ENCODE results near the gene HSPA1A. TPM values are rescaled to one million over a fixed set of nuclear protein-coding genes. Genes with fewer than 3 reads are reported as not detected.
A peak's percentile ranks its signal among the peaks of the same experiment; 100 is the strongest.

HSPA1A gene
- total and polyA plus RNA-seq, 11 donors = 157 to 412 (median 196) TPM

- DNase-seq (peak; percentile 90 to 95 (median 92)), ATAC-seq (peak; percentile 90 to 94 (median 90))
- H3K36me3 ChIP-seq = peaks cover 0 to 38% (median 29%) of the 10 kb centered on the region in 9 donors
- H3K4me1 ChIP-seq = peaks cover 4 to 71% (median 52%) of the 10 kb centered on the region in 12 donors
- H3K27me3 ChIP-seq = no peaks in the 10 kb centered on the region
- H3K27ac ChIP-seq = peak overlapping the region; percentile 83 to 99 (median 96)
- intact Hi-C loops (cut with DNase I) = loop anchor here (2.0 to 10.0 kb wide), 13 partner anchors 28 to 290 kb away; partner anchors contain the start of genes LY6G5C (in 5 of the 10), NEU1 (in 3 of the 10), ATP6V1G2 (in 2 of the 10) and CSNK2B (in 2 of the 10)
- H3K4me3 ChIP-seq = peak overlapping the region; percentile 56 to 97 (median 86)
- TF ChIP-seq POLR2A (IDR thresholded peaks at IDR 0.05) (peak; percentile 24 to 59), CTCF (IDR thresholded peaks at IDR 0.05) (no peak)
- no peaks in the 10 kb centered on the region for H3K9me3 ChIP-seq
- WGBS, 4 donors = 0% methylated on average over 57 to 59 of the region's 59 CpGs
Measured at GRCh38 chr6:31834367-31835250, 19.3 kb downstream of the HSPA1A start.

DNA sequence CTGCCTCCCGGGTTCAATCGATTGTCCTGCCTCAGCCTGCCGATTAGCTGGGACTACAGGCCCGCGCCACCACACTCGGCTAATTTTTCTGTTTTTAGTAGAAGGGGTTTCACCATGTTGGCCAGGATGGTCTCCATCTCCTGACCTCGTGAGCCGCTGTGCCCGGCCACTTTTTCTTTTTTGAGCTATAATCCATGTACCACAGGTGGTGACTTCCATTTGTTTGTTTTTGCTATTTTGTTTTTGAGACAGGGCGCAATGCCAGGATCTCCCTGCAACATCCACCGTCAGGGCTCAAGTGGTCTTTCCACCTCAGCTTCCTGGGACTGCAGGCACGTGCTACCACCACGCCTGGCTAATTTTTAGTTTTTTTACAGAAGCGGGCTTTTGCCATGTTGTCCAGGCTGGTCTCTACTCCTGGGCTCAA is 20.7 kb downstream of the HSPA1A start:
- intact Hi-C loops (cut with DNase I) = loop anchor here in 4 of 10 donors (2.0 to 10.0 kb wide), 5 partner anchors 27 to 291 kb away; partner anchors contain the start of genes ATP6V1G2 (in 1 of the 4), CLIC1 (in 1 of the 4), DDX39B (in 1 of the 4) and EHMT2 (in 1 of the 4)
- ATAC-seq (no peak), DNase-seq (no peak)
- Histone ChIP-seq H3K27ac (peak overlapping the region in 10 of 12 donors; percentile 64 to 99 (median 96)), H3K4me3 (peak overlapping the region in 11 of 12 donors; percentile 56 to 97 (median 84)), H3K36me3 (peaks cover 0 to 52% (median 43%) of the 10 kb centered on the region in 9 donors), H3K27me3 (no peaks in the 10 kb centered on the region), H3K4me1 (peaks cover 4 to 65% (median 47%) of the 10 kb centered on the region in 12 donors), H3K9me3 (no peaks in the 10 kb centered on the region)
- 11 to 49% (median 27%) methylated on average over 14 of the region's 14 CpGs for WGBS, 4 donors
- no peak for TF ChIP-seq CTCF (IDR thresholded peaks at IDR 0.05)
- TF ChIP-seq POLR2A (IDR thresholded peaks at IDR 0.05) = no peak

DNA sequence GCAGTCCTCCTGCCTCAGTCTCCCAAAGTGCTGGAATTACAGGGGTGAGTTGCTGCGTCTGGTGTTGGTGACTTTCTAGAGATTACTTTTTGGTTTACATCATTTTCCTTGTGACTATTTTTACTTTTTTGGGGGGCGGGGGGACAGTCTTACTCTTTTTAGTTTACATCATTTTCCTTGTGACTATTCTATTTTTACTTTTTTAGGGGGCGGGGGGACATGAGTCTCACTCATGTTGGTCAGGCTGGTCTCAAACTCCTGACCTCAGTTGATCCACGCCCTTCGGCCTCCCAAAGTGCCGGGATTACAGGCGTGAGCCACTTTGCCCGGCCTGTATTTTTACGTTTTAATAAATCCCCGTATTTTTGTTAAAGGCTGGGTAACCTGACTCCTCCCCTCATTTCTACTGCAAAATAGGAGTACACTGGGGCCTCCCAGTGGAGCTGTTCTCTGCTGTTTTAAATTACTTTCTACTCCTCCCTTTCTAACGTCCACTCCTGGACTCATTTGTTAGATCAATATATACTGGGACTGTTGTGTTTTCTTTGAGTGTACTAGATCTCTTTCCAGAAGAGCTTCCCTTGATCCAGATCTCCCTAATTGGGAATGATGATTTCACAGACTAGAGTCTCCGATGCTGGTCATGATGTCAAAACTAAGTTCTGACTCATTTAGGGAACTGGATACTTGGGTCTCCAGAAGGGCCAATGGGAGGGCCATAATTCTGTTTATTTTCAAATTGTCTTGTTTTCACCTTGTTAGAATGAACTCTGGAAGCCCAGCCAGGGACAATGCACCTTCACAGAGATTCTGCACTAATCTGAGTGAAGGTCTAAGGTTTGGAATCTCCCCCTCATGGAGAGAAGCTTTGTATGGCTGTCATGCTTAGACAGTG is 21.4 kb downstream of the HSPA1A start:
- Histone ChIP-seq H3K27me3 (no peaks in the 10 kb centered on the region), H3K36me3 (peaks cover 0 to 58% (median 46%) of the 10 kb centered on the region in 9 donors), H3K4me1 (peaks cover 4 to 58% (median 41%) of the 10 kb centered on the region in 12 donors), H3K27ac (peak overlapping the region in 10 of 12 donors; percentile 64 to 99 (median 96)), H3K9me3 (no peaks in the 10 kb centered on the region), H3K4me3 (peak overlapping the region in 10 of 12 donors; percentile 69 to 97 (median 86))
- no peak for DNase-seq
- no peak for ATAC-seq
- peak in 1 of 12 donors; percentile 3 for TF ChIP-seq CTCF (IDR thresholded peaks at IDR 0.05)
- no peak for TF ChIP-seq POLR2A (IDR thresholded peaks at IDR 0.05)
- intact Hi-C loops (cut with DNase I) = loop anchor here in 4 of 10 donors (2.0 to 10.0 kb wide), 5 partner anchors 26 to 292 kb away; partner anchors contain the start of genes ATP6V1G2 (in 1 of the 4), CLIC1 (in 1 of the 4), DDX39B (in 1 of the 4) and EHMT2 (in 1 of the 4)
- WGBS, 4 donors = 22 to 34% (median 30%) methylated on average over 12 of the region's 12 CpGs
